ENCODE results near the gene DACT2. TPM values are rescaled to one million over a fixed set of nuclear protein-coding genes. Genes with fewer than 3 reads are reported as not detected.
"Not testable (repeated sequence)": the region's sequence is repeated elsewhere in the genome, so short reads cannot be mapped to it uniquely, and the experiment has no call there.

DACT2 gene
- total RNA-seq, 1 donor from 2014 or later: 17.4 TPM

DNA sequence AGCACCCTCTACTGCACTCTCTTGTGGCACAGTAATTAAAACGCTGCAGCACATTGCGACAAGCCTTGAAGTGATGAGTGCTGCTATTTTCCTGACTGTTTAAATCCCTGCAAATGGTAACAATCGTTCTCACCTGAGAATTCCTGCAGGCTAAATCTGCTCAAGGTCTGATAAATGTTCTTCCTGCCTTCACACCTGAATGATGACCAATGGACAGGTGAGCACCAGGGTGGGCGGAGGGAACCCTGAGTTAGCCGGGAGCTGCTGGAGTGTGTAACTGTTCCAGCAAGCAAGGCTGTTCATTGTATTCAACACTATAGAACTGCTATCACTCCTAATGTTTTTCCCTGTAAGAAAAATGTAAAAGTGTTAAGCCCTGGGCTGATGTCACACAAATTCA, 4.0 kb downstream of the DACT2 start:
- H3K27ac Mint-ChIP-seq: peak overlapping the region; percentile 61
- TF ChIP-seq, protein P1, sequence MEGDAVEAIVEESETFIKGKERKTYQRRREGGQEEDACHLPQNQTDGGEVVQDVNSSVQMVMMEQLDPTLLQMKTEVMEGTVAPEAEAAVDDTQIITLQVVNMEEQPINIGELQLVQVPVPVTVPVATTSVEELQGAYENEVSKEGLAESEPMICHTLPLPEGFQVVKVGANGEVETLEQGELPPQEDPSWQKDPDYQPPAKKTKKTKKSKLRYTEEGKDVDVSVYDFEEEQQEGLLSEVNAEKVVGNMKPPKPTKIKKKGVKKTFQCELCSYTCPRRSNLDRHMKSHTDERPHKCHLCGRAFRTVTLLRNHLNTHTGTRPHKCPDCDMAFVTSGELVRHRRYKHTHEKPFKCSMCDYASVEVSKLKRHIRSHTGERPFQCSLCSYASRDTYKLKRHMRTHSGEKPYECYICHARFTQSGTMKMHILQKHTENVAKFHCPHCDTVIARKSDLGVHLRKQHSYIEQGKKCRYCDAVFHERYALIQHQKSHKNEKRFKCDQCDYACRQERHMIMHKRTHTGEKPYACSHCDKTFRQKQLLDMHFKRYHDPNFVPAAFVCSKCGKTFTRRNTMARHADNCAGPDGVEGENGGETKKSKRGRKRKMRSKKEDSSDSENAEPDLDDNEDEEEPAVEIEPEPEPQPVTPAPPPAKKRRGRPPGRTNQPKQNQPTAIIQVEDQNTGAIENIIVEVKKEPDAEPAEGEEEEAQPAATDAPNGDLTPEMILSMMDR (conservative IDR thresholded peaks at IDR 0.05): no peak
- H3K4me3 Mint-ChIP-seq: peak overlapping the region; percentile 77
- H3K9me3 Mint-ChIP-seq: peaks cover under 1% of the 10 kb centered on the region
- DNase-seq (ENCODE audit: extremely low spot score, unreplicated experiment): no peak
- H3K27me3 Mint-ChIP-seq: peaks cover 17% of the 10 kb centered on the region
- H3K36me3 Mint-ChIP-seq: peaks cover 6% of the 10 kb centered on the region
- H3K4me1 Mint-ChIP-seq (ENCODE audit: unreplicated experiment): peaks cover 53% of the 10 kb centered on the region

DNA sequence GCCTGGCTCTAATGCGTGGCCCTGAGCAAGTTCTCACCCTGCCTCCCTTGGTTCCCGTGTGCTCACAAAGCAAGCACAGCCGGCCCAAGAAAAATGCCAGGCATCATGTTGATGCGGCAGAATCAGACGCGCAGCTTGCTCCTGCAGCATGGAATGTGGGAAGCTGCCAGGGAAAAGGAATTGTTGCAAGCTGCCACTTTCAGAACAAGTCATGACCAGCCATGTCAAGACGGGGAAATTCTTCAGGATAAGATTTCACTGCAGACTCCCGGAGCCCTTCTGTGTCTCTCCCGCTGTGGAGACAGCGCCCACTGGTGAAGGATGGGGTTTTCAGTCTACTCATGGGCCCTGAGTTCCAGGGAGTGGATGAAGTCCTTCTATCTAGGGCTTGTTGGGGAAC, 4.6 kb downstream of the DACT2 start:
- Mint-ChIP-seq H3K27ac (peak overlapping the region; percentile 61), H3K27me3 (peaks cover 14% of the 10 kb centered on the region), H3K4me3 (peak overlapping the region; percentile 77), H3K36me3 (peaks cover 4% of the 10 kb centered on the region), H3K4me1 (ENCODE audit: unreplicated experiment) (peaks cover 52% of the 10 kb centered on the region), H3K9me3 (no peaks in the 10 kb centered on the region)
- DNase-seq (ENCODE audit: extremely low spot score, unreplicated experiment): no peak
- TF ChIP-seq, protein P1 (conservative IDR thresholded peaks at IDR 0.05): no peak

DNA sequence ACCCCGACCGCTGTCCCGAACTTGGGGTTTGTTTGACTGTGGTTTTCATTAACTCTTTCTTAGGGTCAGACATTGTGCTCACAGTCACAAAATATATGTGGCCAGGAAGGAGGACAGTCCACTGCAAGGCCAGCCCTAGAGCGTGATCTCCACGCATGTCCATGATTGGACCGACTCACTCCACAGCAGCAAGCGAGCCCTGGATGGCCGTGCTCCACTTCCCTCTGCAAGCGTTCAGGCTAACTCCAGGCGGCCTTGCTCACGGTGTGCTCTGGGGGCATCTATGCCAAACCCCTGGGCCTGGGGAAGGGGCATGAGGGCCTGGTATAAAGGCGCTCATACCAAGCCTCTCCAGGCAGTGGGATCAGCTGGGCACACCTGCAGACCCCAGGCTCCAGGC, 5.6 kb downstream of the DACT2 start:
- peak overlapping the region; percentile 90 for H3K27ac Mint-ChIP-seq

DNA sequence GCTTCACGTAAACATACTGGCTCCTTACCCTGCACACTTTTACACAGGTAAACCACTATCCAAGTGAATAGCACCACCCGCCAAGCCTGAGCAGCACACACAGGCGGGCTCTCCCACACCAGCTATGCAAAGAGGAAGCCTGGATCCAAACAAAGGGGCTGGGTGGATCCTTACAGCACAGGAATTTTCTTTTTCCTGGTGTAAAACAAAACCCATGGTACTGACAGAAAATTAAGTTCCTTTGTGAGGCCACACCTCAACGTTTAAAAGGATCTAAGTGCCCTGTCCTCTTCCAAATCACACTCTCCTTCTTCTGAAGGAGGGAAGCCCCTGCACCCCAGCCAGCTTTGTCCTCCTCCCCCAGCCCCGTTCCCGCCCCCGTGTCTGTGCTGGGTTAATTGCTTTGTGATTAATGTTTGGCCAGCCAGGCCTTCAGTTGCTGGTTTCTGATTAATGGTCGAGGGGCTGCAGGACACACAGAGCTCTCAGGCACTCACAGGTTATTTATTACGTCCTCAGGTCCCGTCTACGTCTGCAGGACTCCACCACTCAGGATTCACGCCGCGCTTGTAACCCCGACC, 6.1 kb downstream of the DACT2 start:
- TF ChIP-seq, protein P1 (conservative IDR thresholded peaks at IDR 0.05): no peak
- H3K9me3 Mint-ChIP-seq: no peaks in the 10 kb centered on the region
- DNase-seq (ENCODE audit: extremely low spot score, unreplicated experiment): no peak
- peak overlapping the region; percentile 65 for H3K4me3 Mint-ChIP-seq
- peaks cover 50% of the 10 kb centered on the region for H3K4me1 Mint-ChIP-seq (ENCODE audit: unreplicated experiment)
- peaks cover 12% of the 10 kb centered on the region for H3K27me3 Mint-ChIP-seq
- peak overlapping the region; percentile 90 for H3K27ac Mint-ChIP-seq
- H3K36me3 Mint-ChIP-seq: peaks cover 8% of the 10 kb centered on the region

More for the DNA sequence above, 5.6 kb downstream of the DACT2 start:
- TF ChIP-seq, protein P1 (conservative IDR thresholded peaks at IDR 0.05): no peak
- Mint-ChIP-seq H3K9me3 (no peaks in the 10 kb centered on the region), H3K36me3 (peaks cover 6% of the 10 kb centered on the region), H3K27me3 (peaks cover 14% of the 10 kb centered on the region), H3K4me3 (peak overlapping the region; percentile 65), H3K4me1 (ENCODE audit: unreplicated experiment) (peaks cover 52% of the 10 kb centered on the region)
- no peak for DNase-seq (ENCODE audit: extremely low spot score, unreplicated experiment)

DNA sequence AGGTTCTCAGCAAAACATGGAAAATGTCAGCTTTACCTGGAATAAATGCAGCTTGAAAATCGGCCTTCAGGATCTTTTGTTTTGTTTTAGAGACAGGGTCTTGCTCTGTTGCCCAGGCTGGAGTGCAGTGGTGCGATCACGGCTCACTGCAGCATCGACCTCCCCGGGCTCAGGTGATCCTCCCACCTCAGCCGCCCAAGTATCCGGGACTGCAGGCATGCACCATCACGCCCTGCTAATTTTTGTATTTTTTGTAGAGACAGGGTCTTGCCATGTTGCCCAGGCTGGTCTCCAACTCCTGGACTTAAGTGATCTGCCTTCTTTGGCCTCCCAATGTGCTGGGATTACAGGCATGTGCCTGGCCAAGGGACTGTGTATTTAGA, 7.5 kb downstream of the DACT2 start:
- H3K36me3 Mint-ChIP-seq; H3K27me3 Mint-ChIP-seq; H3K9me3 Mint-ChIP-seq; DNase-seq (ENCODE audit: extremely low spot score, unreplicated experiment); H3K4me3 Mint-ChIP-seq: not testable (repeated sequence)
- peaks cover 44% of the 10 kb centered on the region for H3K4me1 Mint-ChIP-seq (ENCODE audit: unreplicated experiment)
- H3K27ac Mint-ChIP-seq: peak overlapping the region; percentile 31

DNA sequence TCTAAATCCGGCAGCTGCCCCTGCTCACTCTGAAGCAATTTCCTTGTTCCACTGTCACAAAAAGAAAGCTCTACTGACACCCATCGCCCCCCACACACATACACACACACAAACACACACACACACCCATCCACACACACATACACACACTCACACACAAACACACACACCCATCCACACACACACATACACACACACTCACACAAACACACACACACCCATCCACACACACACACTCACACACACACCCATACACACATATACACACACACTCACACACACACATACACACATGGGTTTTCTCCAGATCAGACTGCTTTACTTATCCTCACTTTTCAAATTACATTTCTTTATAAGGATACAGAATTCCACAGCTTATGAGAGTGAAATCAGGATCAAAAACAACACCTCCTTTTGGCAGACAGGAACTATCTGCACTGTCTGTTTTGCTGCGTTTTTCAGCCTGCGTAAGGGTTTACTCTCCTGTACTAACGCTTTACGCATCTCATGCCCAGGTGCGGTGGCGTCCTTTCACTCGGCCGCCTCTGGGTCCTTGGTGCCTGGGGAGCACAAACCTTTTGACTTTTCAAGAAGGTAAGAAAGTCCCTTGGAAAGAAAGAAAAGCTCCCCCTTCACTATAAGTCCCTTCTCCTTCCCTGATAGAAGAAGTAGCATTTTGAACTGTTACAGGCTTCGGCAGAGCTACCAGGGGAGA, 8.0 kb downstream of the DACT2 start:
- Mint-ChIP-seq H3K4me1 (ENCODE audit: unreplicated experiment) (peaks cover 44% of the 10 kb centered on the region), H3K4me3 (no peak overlapping the region), H3K27ac (peak overlapping the region; percentile 31), H3K27me3 (peaks cover 8% of the 10 kb centered on the region), H3K9me3 (no peaks in the 10 kb centered on the region), H3K36me3 (peaks cover 13% of the 10 kb centered on the region)
- DNase-seq (ENCODE audit: extremely low spot score, unreplicated experiment): no peak
- TF ChIP-seq, protein P1 (conservative IDR thresholded peaks at IDR 0.05): no peak

All from type B pancreatic cell (in vitro differentiated cells).